Transverse colon (tissue), 4 donors: ENCODE measurements around the gene SLC14A1.

ENCODE experiments used
- EP300 ChIP-seq: sonication (generic); formaldehyde crosslinking; IDR thresholded peaks from one replicate; pipeline ENCODE4 v1.6.1; 2017; ENCODE audit warnings: antibody characterized with exemption, low read depth
- POLR2A ChIP-seq: fragments of 450-650 bp; IDR thresholded peaks from one replicate; pipeline ENCODE4 v1.6.1; 2016; ENCODE audit warnings: antibody characterized with exemption, mild to moderate bottlenecking, moderate library complexity
- POLR2AphosphoS5 ChIP-seq, 3 donors: sonication (generic); formaldehyde crosslinking; IDR thresholded peaks; one replicate each; pipeline ENCODE4 v1.6.1; 2016; ENCODE audit warnings: antibody characterized with exemption in 3 of 3
- TF ChIP-seq, protein P1 (sequence below), 5 experiments: fragments of 200-600 bp in 3 of 5; fragments of 450-650 bp in 2 of 5; sonication (generic) in 3 of 5; IDR thresholded peaks; 1 replicate in 2 of 5; 2 replicates in 3 of 5; pipeline ENCODE4 v1.5.1; 2016 to 2017; ENCODE audit warnings: antibody characterized with exemption in 5 of 5, inconsistent platforms in 3 of 5, mild to moderate bottlenecking in 2 of 5, moderate library complexity in 1 of 5

GRCh38 chr18:45765796-45766195 lies 41.8 kb downstream of the SLC14A1 start:
- TF ChIP-seq POLR2A: no peak
- no peak for TF ChIP-seq EP300
- TF ChIP-seq, protein P1, sequence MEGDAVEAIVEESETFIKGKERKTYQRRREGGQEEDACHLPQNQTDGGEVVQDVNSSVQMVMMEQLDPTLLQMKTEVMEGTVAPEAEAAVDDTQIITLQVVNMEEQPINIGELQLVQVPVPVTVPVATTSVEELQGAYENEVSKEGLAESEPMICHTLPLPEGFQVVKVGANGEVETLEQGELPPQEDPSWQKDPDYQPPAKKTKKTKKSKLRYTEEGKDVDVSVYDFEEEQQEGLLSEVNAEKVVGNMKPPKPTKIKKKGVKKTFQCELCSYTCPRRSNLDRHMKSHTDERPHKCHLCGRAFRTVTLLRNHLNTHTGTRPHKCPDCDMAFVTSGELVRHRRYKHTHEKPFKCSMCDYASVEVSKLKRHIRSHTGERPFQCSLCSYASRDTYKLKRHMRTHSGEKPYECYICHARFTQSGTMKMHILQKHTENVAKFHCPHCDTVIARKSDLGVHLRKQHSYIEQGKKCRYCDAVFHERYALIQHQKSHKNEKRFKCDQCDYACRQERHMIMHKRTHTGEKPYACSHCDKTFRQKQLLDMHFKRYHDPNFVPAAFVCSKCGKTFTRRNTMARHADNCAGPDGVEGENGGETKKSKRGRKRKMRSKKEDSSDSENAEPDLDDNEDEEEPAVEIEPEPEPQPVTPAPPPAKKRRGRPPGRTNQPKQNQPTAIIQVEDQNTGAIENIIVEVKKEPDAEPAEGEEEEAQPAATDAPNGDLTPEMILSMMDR (IDR thresholded peaks at IDR 0.05): no peak
- TF ChIP-seq POLR2AphosphoS5 (IDR thresholded peaks at IDR 0.05): no peak
